Limb (tissue), 2 donors: Measurements from ENCODE around the gene CCSER1.
"Not testable (repeated sequence)": the region's sequence is repeated elsewhere in the genome, so short reads cannot be mapped to it uniquely, and the experiment has no call there.

ENCODE experiments used
- DNase-seq, 2 donors: peaks; one replicate each; pipeline ENCODE4 v3.0.0-alpha.2; 2016; ENCODE audit errors: extremely low spot score in 2 of 2

CCSER1 gene

GRCh38 chr4:90290345-90290744, 163.2 kb downstream of the CCSER1 start:
- no peak for DNase-seq

- DNase-seq = no peak
Observed at GRCh38 chr4:90292438-90292837, 165.2 kb downstream of the CCSER1 start.

GRCh38 chr4:90293320-90293719, 166.1 kb downstream of the CCSER1 start:
- peak in 1 of 2 donors; percentile 3 for DNase-seq

GRCh38 chr4:90299373-90299772, 172.2 kb downstream of the CCSER1 start:
- no peak for DNase-seq

GRCh38 chr4:90306810-90307209, 179.6 kb downstream of the CCSER1 start:
- no peak for DNase-seq

- not testable (repeated sequence) for DNase-seq
Observed at GRCh38 chr4:90317140-90317539, 189.9 kb downstream of the CCSER1 start.

GRCh38 chr4:90317785-90318184, 190.6 kb downstream of the CCSER1 start:
- no peak for DNase-seq

- DNase-seq = no peak
Observed at GRCh38 chr4:90318193-90318592, 191.0 kb downstream of the CCSER1 start.

- DNase-seq = peak in 1 of 2 donors; percentile 45
Observed at GRCh38 chr4:90328558-90328957, 201.4 kb downstream of the CCSER1 start.

- no peak for DNase-seq
Observed at GRCh38 chr4:90330546-90330945, 203.4 kb downstream of the CCSER1 start.

- DNase-seq = no peak
Observed at GRCh38 chr4:90345549-90346215, 218.5 kb downstream of the CCSER1 start.

GRCh38 chr4:90349636-90350035, 222.4 kb downstream of the CCSER1 start:
- DNase-seq = no peak

- peak in 1 of 2 donors; percentile 74 for DNase-seq
Observed at GRCh38 chr4:90357117-90357710, 230.0 kb downstream of the CCSER1 start.

GRCh38 chr4:90375081-90375480, 247.9 kb downstream of the CCSER1 start:
- no peak for DNase-seq

- no peak for DNase-seq
Observed at GRCh38 chr4:90393215-90393614, 266.0 kb downstream of the CCSER1 start.

GRCh38 chr4:90403781-90404180, 276.6 kb downstream of the CCSER1 start:
- DNase-seq = no peak

- DNase-seq = not testable (repeated sequence)
Observed at GRCh38 chr4:90407897-90408296, 280.7 kb downstream of the CCSER1 start.

GRCh38 chr4:90412786-90413185, 285.6 kb downstream of the CCSER1 start:
- DNase-seq = not testable (repeated sequence)

GRCh38 chr4:90415116-90415515, 287.9 kb downstream of the CCSER1 start:
- DNase-seq = no peak

- DNase-seq = peak in 1 of 2 donors; percentile 77
Observed at GRCh38 chr4:90419124-90419711, 292.0 kb downstream of the CCSER1 start.

GRCh38 chr4:90421161-90421560, 294.0 kb downstream of the CCSER1 start:
- DNase-seq = no peak

GRCh38 chr4:90425893-90426292, 298.7 kb downstream of the CCSER1 start:
- DNase-seq = no peak

GRCh38 chr4:90438522-90438921, 311.3 kb downstream of the CCSER1 start:
- no peak for DNase-seq
